Kidney glomerular epithelial cell (primary cell): ENCODE measurements around the gene MEGF6.
A peak's percentile ranks its signal among the peaks of the same experiment; 100 is the strongest.
"Not testable (repeated sequence)": the region's sequence is repeated elsewhere in the genome, so short reads cannot be mapped to it uniquely, and the experiment has no call there.

Experiments used
- DNase-seq: peaks from one replicate; lab custom pipeline; 2025; lab: John Stamatoyannopoulos, UW

Gene MEGF6

GRCh38 chr1:3593334-3593733, 18.0 kb downstream of the MEGF6 start:
- no peak for DNase-seq

GRCh38 chr1:3590951-3591865, 20.1 kb downstream of the MEGF6 start:
- DNase-seq = peak; percentile 14

GRCh38 chr1:3590139-3590763, 21.1 kb downstream of the MEGF6 start:
- no peak for DNase-seq

- no peak for DNase-seq
Observed at GRCh38 chr1:3588395-3588794, 22.9 kb downstream of the MEGF6 start.

GRCh38 chr1:3586986-3587759, 24.1 kb downstream of the MEGF6 start:
- DNase-seq = no peak

- no peak for DNase-seq
Observed at GRCh38 chr1:3585940-3586568, 25.3 kb downstream of the MEGF6 start.

GRCh38 chr1:3585353-3585868, 25.9 kb downstream of the MEGF6 start:
- DNase-seq = not testable (repeated sequence)

GRCh38 chr1:3584915-3585314, 26.4 kb downstream of the MEGF6 start:
- DNase-seq = no peak

- DNase-seq = not testable (repeated sequence)
Observed at GRCh38 chr1:3583751-3584150, 27.6 kb downstream of the MEGF6 start.

GRCh38 chr1:3581296-3582036, 29.8 kb downstream of the MEGF6 start:
- no peak for DNase-seq

GRCh38 chr1:3580231-3580630, 31.1 kb downstream of the MEGF6 start:
- no peak for DNase-seq

- no peak for DNase-seq
Observed at GRCh38 chr1:3579626-3580025, 31.7 kb downstream of the MEGF6 start.

- DNase-seq = no peak
Observed at GRCh38 chr1:3578906-3579305, 32.4 kb downstream of the MEGF6 start.

GRCh38 chr1:3578433-3578805, 32.9 kb downstream of the MEGF6 start:
- DNase-seq = no peak

- no peak for DNase-seq
Observed at GRCh38 chr1:3577711-3578432, 33.4 kb downstream of the MEGF6 start.

GRCh38 chr1:3577300-3577699, 34.0 kb downstream of the MEGF6 start:
- peak; percentile 12 for DNase-seq

GRCh38 chr1:3575993-3576392, 35.3 kb downstream of the MEGF6 start:
- DNase-seq = no peak

GRCh38 chr1:3575515-3575914, 35.8 kb downstream of the MEGF6 start:
- not testable (repeated sequence) for DNase-seq

- DNase-seq = no peak
Observed at GRCh38 chr1:3573500-3573899, 37.8 kb downstream of the MEGF6 start.

GRCh38 chr1:3572638-3573037, 38.7 kb downstream of the MEGF6 start:
- DNase-seq = not testable (repeated sequence)

GRCh38 chr1:3571263-3571662, 40.0 kb downstream of the MEGF6 start:
- no peak for DNase-seq
